Lower leg skin (tissue), 4 donors: ENCODE measurements around the gene MED27. TPM values are rescaled to one million over a fixed set of nuclear protein-coding genes. Genes with fewer than 3 reads are reported as not detected.

ENCODE experiments used
- DNase-seq, 2 donors: peaks; one replicate each; pipeline ENCODE4 v3.0.0-alpha.2; 2019; ENCODE audit warnings: low spot score in 2 of 2
- H3K4me3 ChIP-seq: fragments of 200-600 bp; sonication (generic); 2 replicates; pipeline ENCODE4 v1.5.1; 2017; ENCODE audit warnings: mild to moderate bottlenecking, low read depth; ENCODE audit not compliant: poor library complexity, severe bottlenecking
- CTCF ChIP-seq, 3 donors: fragments of 450-650 bp; IDR thresholded peaks; one replicate each; pipeline ENCODE4 v1.5.1; 2016; ENCODE audit warnings: antibody characterized with exemption in 3 of 3, mild to moderate bottlenecking in 3 of 3, moderate library complexity in 2 of 3
- POLR2A ChIP-seq, 2 donors: fragments of 450-650 bp; IDR thresholded peaks; one replicate each; pipeline ENCODE4 v1.6.1; 2016 to 2017; ENCODE audit warnings: antibody characterized with exemption in 2 of 2, mild to moderate bottlenecking in 1 of 2, moderate library complexity in 1 of 2
- WGBS, 2 donors: methylation state at CpG; one replicate each; pipeline ENCODE4 v1.1.5; 2018; 5-methylcytosine and 5-hydroxymethylcytosine counted together
- intact Hi-C: fragments of 100-400 bp; cut with DNase I; formaldehyde crosslinking; loops from one replicate; pipeline ENCODE4 v1.15.0; 2023; ENCODE audit warnings: low total_unique reads
- total RNA-seq, 4 donors: library from RNA; depleted of rRNA; stranded (reverse); fragments of >200 nt; gene quantifications; one replicate each; pipeline ENCODE4 v1.1.0, GENCODE V29; 2016

The MED27 gene
- total RNA-seq, 4 donors from 2014 or later, result 15.4 to 20.3 (median 16.5) TPM

- TF ChIP-seq CTCF (IDR thresholded peaks at IDR 0.05) (no peak), POLR2A (IDR thresholded peaks at IDR 0.05) (no peak)
- no peak for DNase-seq
- 79 to 90% methylated on average over 2 of the region's 2 CpGs for WGBS, 2 donors
- no peak overlapping the region for H3K4me3 ChIP-seq
- intact Hi-C loops, result no loop called here
These were observed 4.9 kb downstream of the MED27 start for GRCh38 chr9:132074736-132075135.

DNA sequence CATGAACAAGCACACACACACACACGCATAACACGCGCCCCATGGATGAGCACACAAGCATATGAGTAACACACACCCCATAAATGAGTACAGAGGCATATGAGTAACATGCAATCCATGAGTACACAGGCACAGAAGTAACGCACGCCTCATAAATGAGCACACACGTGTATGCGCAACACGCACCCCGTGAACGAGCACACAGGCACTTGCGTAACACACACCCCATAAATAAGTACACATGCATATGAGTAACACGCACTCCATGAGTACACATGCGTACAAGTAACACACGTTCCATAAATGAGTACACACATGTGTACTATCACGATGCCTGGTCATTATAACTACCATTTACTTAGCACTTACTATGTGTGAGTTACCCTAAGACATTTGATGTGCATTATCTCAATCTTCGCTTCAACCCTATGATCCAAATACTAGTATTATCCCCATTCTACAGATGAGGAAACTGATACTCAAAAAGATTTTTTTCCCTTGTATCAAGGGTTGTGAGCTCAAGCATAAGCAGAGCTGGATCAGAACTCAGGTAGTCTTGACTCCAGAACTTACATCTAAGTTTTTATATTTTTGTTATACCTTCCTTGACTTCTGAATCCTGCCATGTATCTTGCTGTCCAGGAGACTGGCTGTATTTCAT, 7.7 kb downstream of the MED27 start:
- TF ChIP-seq CTCF (IDR thresholded peaks at IDR 0.05) (no peak), POLR2A (IDR thresholded peaks at IDR 0.05) (no peak)
- WGBS, 2 donors, result 97% methylated on average over 16 of the region's 16 CpGs
- no peak for DNase-seq
- no peak overlapping the region for H3K4me3 ChIP-seq
- intact Hi-C loops, result no loop called here

DNA sequence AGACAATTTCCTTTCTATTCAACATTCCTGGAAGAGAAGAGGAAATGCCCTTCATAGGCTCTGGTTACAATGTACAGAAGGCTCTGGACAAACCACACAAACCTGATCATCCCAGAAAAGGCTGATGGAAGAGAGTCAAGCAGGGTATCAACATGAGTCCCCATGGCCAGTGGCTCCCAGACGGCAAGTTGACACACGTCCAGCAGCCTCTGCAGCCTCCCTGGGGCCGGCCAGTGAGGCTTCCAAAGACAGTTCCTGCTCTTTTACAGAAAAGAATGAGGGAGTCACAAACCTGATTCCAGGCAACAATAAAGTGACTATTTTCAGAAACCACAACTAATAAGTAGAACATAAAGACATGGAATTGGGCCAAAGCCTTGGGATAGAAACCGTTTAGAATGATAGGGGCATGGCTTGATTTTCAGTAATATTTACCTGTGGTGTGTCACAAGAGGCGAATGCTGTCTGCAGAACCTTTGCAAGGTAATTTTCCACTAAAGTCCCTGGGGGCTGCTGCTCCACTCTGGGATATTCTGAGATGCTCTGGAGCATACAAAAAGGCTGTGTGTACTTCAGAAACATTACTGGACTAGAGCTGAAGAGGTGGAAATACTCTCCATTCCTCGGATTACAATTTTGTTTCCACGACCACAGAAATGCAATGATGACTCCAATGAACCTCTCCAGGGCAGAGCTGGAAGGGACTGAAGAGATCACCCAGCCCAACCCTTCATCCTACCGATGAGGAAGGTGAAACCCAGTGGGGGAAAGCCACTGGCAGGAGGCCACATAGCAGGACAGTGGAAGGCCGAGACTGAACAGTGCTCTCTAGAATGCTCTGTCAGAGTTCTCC, 10.4 kb downstream of the MED27 start:
- DNase-seq, result no peak
- H3K4me3 ChIP-seq, result no peak overlapping the region
- WGBS, 2 donors, result 71 to 76% methylated on average over 9 of the region's 9 CpGs
- TF ChIP-seq CTCF (IDR thresholded peaks at IDR 0.05) (no peak), POLR2A (IDR thresholded peaks at IDR 0.05) (no peak)
- intact Hi-C loops, result no loop called here

DNA sequence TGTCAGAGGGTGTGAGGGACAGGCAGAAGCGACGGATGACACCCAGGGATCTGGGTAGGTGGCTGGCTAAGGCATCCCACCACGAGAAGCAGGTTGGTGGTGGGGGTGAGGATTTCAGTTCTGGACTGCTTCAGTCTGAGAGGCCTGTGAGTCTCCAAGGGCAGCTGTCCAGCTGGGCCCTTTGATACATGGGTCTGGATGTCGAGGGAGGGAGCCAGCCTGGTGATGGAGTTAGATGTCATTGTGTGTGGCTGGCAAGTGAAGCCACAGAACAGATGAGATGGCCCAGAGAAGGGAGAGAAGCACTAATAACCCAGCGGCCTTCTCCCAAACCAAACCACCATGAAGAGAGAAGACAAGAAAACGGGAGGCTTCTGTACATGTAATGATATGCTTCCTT, 11.1 kb downstream of the MED27 start:
- DNase-seq, result no peak
- intact Hi-C loops, result no loop called here
- WGBS, 2 donors, result 83 to 86% methylated on average over 6 of the region's 6 CpGs
- no peak overlapping the region for H3K4me3 ChIP-seq
- TF ChIP-seq CTCF (IDR thresholded peaks at IDR 0.05), result no peak

GRCh38 chr9:132066511-132066910, 13.2 kb downstream of the MED27 start:
- intact Hi-C loops, result no loop called here
- TF ChIP-seq CTCF (IDR thresholded peaks at IDR 0.05) (no peak), POLR2A (IDR thresholded peaks at IDR 0.05) (no peak)
- 97 to 99% methylated on average over 3 of the region's 3 CpGs for WGBS, 2 donors
- no peak overlapping the region for H3K4me3 ChIP-seq
- DNase-seq, result no peak
